Breast epithelium (tissue), 3 donors: ENCODE measurements around the gene PLEKHA6.

Source experiments
- POLR2A ChIP-seq: fragments of 450-650 bp; IDR thresholded peaks from one replicate; pipeline ENCODE4 v1.6.1; 2016; ENCODE audit warnings: antibody characterized with exemption, mild to moderate bottlenecking, moderate library complexity
- POLR2AphosphoS5 ChIP-seq, 3 donors: sonication (generic); formaldehyde crosslinking; IDR thresholded peaks; one replicate each; pipeline ENCODE4 v1.6.1; 2017; ENCODE audit warnings: antibody characterized with exemption in 3 of 3
- TF ChIP-seq, protein P1 (sequence below), 3 donors: fragments of 450-650 bp; IDR thresholded peaks; one replicate each; pipeline ENCODE4 v1.5.1; 2016 to 2017; ENCODE audit warnings: antibody characterized with exemption in 3 of 3, mild to moderate bottlenecking in 3 of 3, moderate library complexity in 3 of 3

DNA sequence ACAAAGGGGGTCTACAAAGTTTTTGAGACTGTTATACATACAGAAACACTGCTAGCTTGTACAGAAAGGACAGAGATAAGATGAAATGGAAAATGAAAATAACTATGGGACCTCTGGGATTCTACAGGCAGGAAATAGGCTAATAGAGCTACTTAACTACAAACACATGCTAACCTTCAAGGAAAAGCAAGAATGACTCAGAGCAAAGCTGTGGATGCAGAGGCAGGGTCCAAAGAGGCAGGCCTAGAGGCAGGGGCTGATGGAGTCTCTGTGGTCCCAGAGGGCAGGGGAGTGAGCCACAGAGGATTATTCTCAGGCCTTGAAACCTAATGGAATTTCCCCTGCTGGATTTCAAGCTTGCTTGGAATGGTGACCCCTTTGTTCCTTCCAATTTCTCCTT lies 127.2 kb downstream of the PLEKHA6 start:
- TF ChIP-seq, protein P1, sequence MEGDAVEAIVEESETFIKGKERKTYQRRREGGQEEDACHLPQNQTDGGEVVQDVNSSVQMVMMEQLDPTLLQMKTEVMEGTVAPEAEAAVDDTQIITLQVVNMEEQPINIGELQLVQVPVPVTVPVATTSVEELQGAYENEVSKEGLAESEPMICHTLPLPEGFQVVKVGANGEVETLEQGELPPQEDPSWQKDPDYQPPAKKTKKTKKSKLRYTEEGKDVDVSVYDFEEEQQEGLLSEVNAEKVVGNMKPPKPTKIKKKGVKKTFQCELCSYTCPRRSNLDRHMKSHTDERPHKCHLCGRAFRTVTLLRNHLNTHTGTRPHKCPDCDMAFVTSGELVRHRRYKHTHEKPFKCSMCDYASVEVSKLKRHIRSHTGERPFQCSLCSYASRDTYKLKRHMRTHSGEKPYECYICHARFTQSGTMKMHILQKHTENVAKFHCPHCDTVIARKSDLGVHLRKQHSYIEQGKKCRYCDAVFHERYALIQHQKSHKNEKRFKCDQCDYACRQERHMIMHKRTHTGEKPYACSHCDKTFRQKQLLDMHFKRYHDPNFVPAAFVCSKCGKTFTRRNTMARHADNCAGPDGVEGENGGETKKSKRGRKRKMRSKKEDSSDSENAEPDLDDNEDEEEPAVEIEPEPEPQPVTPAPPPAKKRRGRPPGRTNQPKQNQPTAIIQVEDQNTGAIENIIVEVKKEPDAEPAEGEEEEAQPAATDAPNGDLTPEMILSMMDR (IDR thresholded peaks at IDR 0.05): no peak
- TF ChIP-seq POLR2AphosphoS5 (IDR thresholded peaks at IDR 0.05) (no peak), POLR2A (no peak)
